H1 (cell line): ENCODE measurements around the gene CD58. TPM values are rescaled to one million over a fixed set of nuclear protein-coding genes. Genes with fewer than 3 reads are reported as not detected.

ENCODE experiments used
- CTCF ChIA-PET: fragments of 300-600 bp; sonication (Branson Sonifier 250); formaldehyde crosslinking; loops from one replicate; lab custom pipeline; 2021; ENCODE audit not compliant: partially characterized antibody; lab: Charles Lee
- POLR2A ChIA-PET: fragments of 300-600 bp; sonication (Branson Sonifier 250); formaldehyde crosslinking; loops from one replicate; lab custom pipeline; 2021; ENCODE audit warnings: inconsistent platforms; ENCODE audit not compliant: partially characterized antibody; lab: Charles Lee
- DNase-seq, 2 experiments: peaks; one replicate each; pipeline versions ENCODE4 v3.0.0 to v3.0.0-alpha.2; 2010 to 2022; ENCODE audit warnings: low spot score in 2 of 2, low read depth in 1 of 2, mixed read lengths in 1 of 2
- FAIRE-seq: peaks from 2 replicates; lab custom pipeline; 2011; peaks lifted over from hg19 to GRCh38; lab: Jason Lieb, UNC
- H2AFZ ChIP-seq: 2 replicates; pipeline ENCODE4 v1.8.1; 2012; ENCODE audit warnings: low read length, inconsistent platforms
- H2AK5ac ChIP-seq: 2 replicates; pipeline ENCODE4 v1.6.1; 2013; ENCODE audit warnings: low read depth, low read length
- H2BK120ac ChIP-seq: replicated peaks from 2 replicates; pipeline ENCODE3; 2013; ENCODE audit warnings: low read depth, low read length, inconsistent platforms
- H2BK12ac ChIP-seq: 2 replicates; pipeline ENCODE4 v1.6.1; 2013; ENCODE audit warnings: low read depth, low read length
- H2BK15ac ChIP-seq: 2 replicates; pipeline ENCODE4 v1.6.1; 2013; ENCODE audit warnings: low read length
- H2BK20ac ChIP-seq: 2 replicates; pipeline ENCODE4 v1.6.1; 2013; ENCODE audit warnings: low read length
- H2BK5ac ChIP-seq: 2 replicates; pipeline ENCODE4 v1.6.1; 2013; ENCODE audit warnings: low read depth, low read length
- H3K14ac ChIP-seq: 2 replicates; pipeline ENCODE4 v1.6.1; 2013; ENCODE audit warnings: inconsistent platforms; ENCODE audit not compliant: insufficient read length
- H3K18ac ChIP-seq: 2 replicates; pipeline ENCODE4 v1.6.1; 2013; ENCODE audit warnings: low read length; ENCODE audit errors: extremely low read depth
- H3K23ac ChIP-seq: 2 replicates; pipeline ENCODE4 v1.6.1; 2013; ENCODE audit warnings: inconsistent platforms; ENCODE audit not compliant: insufficient read length
- H3K23me2 ChIP-seq: 2 replicates; pipeline ENCODE4 v1.6.1; 2013; ENCODE audit warnings: low read depth, low read length
- H3K27ac ChIP-seq: 2 replicates; pipeline ENCODE4 v1.6.1; 2011; ENCODE audit warnings: low read depth, low read length, inconsistent platforms
- H3K27me3 ChIP-seq, 4 experiments: replicated peaks in 1 of 4; 1 replicate in 1 of 4; 2 replicates in 3 of 4; pipeline versions ENCODE4 v1.6.1 to v1.8.1; 2011 to 2013; ENCODE audit warnings: low read length in 3 of 4, mild to moderate bottlenecking in 3 of 4, inconsistent platforms in 2 of 4, mixed read lengths in 2 of 4, moderate library complexity in 1 of 4; ENCODE audit not compliant: control insufficient read depth in 3 of 4, insufficient read depth in 3 of 4; ENCODE audit errors: extremely low read depth in 1 of 4
- H3K36me3 ChIP-seq, 4 experiments: 2 replicates each; pipeline versions ENCODE4 v1.6.1 to v1.8.1; 2011 to 2013; ENCODE audit warnings: mild to moderate bottlenecking in 4 of 4, low read length in 3 of 4, moderate library complexity in 2 of 4, control low read depth in 1 of 4, inconsistent platforms in 1 of 4; ENCODE audit not compliant: insufficient read depth in 4 of 4, control insufficient read depth in 2 of 4
- H3K4ac ChIP-seq: replicated peaks from 2 replicates; pipeline ENCODE3; 2013; ENCODE audit warnings: low read length, low read depth, mixed read lengths, inconsistent platforms; ENCODE audit not compliant: insufficient read length
- H3K4me1 ChIP-seq, 4 experiments: replicated peaks in 1 of 4; 1 replicate in 1 of 4; 2 replicates in 3 of 4; pipeline versions ENCODE4 v1.6.1 to v1.8.1; 2011 to 2013; ENCODE audit warnings: low read length in 3 of 4, inconsistent platforms in 2 of 4, mixed read lengths in 1 of 4; ENCODE audit not compliant: insufficient read depth in 4 of 4, control insufficient read depth in 3 of 4
- H3K4me2 ChIP-seq, 2 experiments: 2 replicates each; pipeline versions ENCODE4 v1.6.1 to v1.8.1; 2011 to 2013; ENCODE audit warnings: low read depth in 2 of 2, low read length in 2 of 2, control low read depth in 1 of 2, inconsistent platforms in 1 of 2, mild to moderate bottlenecking in 1 of 2; ENCODE audit not compliant: insufficient read depth in 1 of 2
- H3K4me3 ChIP-seq, 4 experiments: fragments of 200-600, 300-600 bp in 1 of 4; sonication (generic), shearing (Covaris generic), sonication (Bioruptor Twin) in 1 of 4; 2 replicates each; pipeline versions ENCODE4 v1.5.1 to v1.8.1; 2011 to 2016; ENCODE audit warnings: low read length in 4 of 4, low read depth in 3 of 4, control low read depth in 2 of 4, inconsistent platforms in 2 of 4, mild to moderate bottlenecking in 2 of 4, mixed read lengths in 1 of 4, moderate library complexity in 1 of 4; ENCODE audit not compliant: insufficient read depth in 2 of 4; ENCODE audit errors: extremely low read depth in 1 of 4
- H3K56ac ChIP-seq: replicated peaks from 2 replicates; pipeline ENCODE3; 2013; ENCODE audit warnings: low read depth, mild to moderate bottlenecking, mixed read lengths, low read length, inconsistent platforms; ENCODE audit not compliant: insufficient read length
- H3K79me1 ChIP-seq: 2 replicates; pipeline ENCODE4 v1.6.1; 2013; ENCODE audit warnings: low read depth, low read length, control low read depth
- H3K79me2 ChIP-seq, 2 experiments: 2 replicates each; pipeline versions ENCODE4 v1.6.1 to v1.8.1; 2012 to 2013; ENCODE audit warnings: low read length in 2 of 2, mild to moderate bottlenecking in 2 of 2, inconsistent platforms in 1 of 2; ENCODE audit not compliant: insufficient read depth in 2 of 2, control insufficient read depth in 1 of 2
- H3K9ac ChIP-seq, 4 experiments: replicated peaks in 1 of 4; 1 replicate in 1 of 4; 2 replicates in 3 of 4; pipeline versions ENCODE4 v1.6.1 to v1.8.1; 2011 to 2013; ENCODE audit warnings: low read depth in 3 of 4, low read length in 3 of 4, control low read depth in 2 of 4, mild to moderate bottlenecking in 2 of 4, moderate library complexity in 2 of 4, inconsistent platforms in 1 of 4; ENCODE audit errors: extremely low read depth in 1 of 4
- H3K9me3 ChIP-seq, 2 experiments: 2 replicates each; pipeline versions ENCODE4 v1.6.1 to v1.8.1; 2012 to 2013; ENCODE audit warnings: mild to moderate bottlenecking in 2 of 2, moderate library complexity in 2 of 2, control low read depth in 1 of 2, inconsistent platforms in 1 of 2, low read depth in 1 of 2, low read length in 1 of 2, mixed read lengths in 1 of 2; ENCODE audit not compliant: insufficient read depth in 2 of 2
- H4K20me1 ChIP-seq, 2 experiments: replicated peaks in 1 of 2; 2 replicates each; pipeline versions ENCODE3 to v1.8.1; 2011 to 2013; ENCODE audit warnings: inconsistent platforms in 2 of 2, low read length in 2 of 2, mild to moderate bottlenecking in 1 of 2; ENCODE audit not compliant: insufficient read depth in 2 of 2, control insufficient read depth in 1 of 2
- H4K5ac ChIP-seq: 2 replicates; pipeline ENCODE4 v1.6.1; 2013; ENCODE audit warnings: low read length, low read depth, mixed read lengths, inconsistent platforms; ENCODE audit not compliant: insufficient read length
- H4K8ac ChIP-seq: 2 replicates; pipeline ENCODE4 v1.8.0; 2013; ENCODE audit warnings: mild to moderate bottlenecking, moderate library complexity, low read length, inconsistent platforms; ENCODE audit not compliant: insufficient read depth; ENCODE audit errors: extremely low read depth
- H4K91ac ChIP-seq: replicated peaks from 2 replicates; pipeline ENCODE3; 2013; ENCODE audit warnings: low read length, mixed read lengths, inconsistent platforms; ENCODE audit not compliant: insufficient read length
- BRCA1 ChIP-seq: IDR thresholded peaks from 2 replicates; pipeline ENCODE4 v1.6.1; 2012; ENCODE audit warnings: low read depth, low read length, improper control_type of control experiment
- CREB1 ChIP-seq: IDR thresholded peaks from 2 replicates; pipeline ENCODE4 v1.6.1; 2012; ENCODE audit warnings: inconsistent platforms
- PHF8 ChIP-seq: fragments of 200-600 bp; sonication (generic); conservative IDR thresholded peaks from 2 replicates; pipeline ENCODE4 v1.7.1; 2012; ENCODE audit warnings: low read depth, mild to moderate bottlenecking, inconsistent platforms, low read length, moderate library complexity
- RFX5 ChIP-seq: IDR thresholded peaks from 2 replicates; pipeline ENCODE4 v1.6.1; 2011; ENCODE audit warnings: low read depth, low read length, improper control_type of control experiment, borderline replicate concordance
- WGBS, 2 experiments: shearing (Covaris generic) in 1 of 2; methylation state at CpG; one replicate each; pipeline versions ENCODE4 v1.1.6 to v1.1.7; 2013 to 2015; ENCODE audit warnings: low lambda C conversion rate in 2 of 2, mixed read lengths in 2 of 2, inconsistent platforms in 1 of 2, low coverage in 1 of 2, missing lambda C conversion rate in 1 of 2; ENCODE audit not compliant: insufficient replicate concordance in 2 of 2, insufficient coverage in 1 of 2, insufficient read length in 1 of 2; ENCODE audit errors: extremely low coverage in 1 of 2, missing lambda C conversion rate in 1 of 2; 5-methylcytosine and 5-hydroxymethylcytosine counted together
- polyA plus RNA-seq, 7 experiments: library from polyadenylated mRNA; depleted of rRNA in 3 of 7; stranded (reverse) in 5 of 7; unstranded in 2 of 7; fragments of >200 nt in 5 of 7; fragments of 200-250 nt in 2 of 7; gene quantifications; 1 replicate in 5 of 7; 2 replicates in 1 of 7; 4 replicates in 1 of 7; pipeline versions ENCODE4 v1.2.1 to v1.2.3, GENCODE V29; 2011 to 2013; ENCODE audit warnings: missing spikeins in 2 of 7, mixed read lengths in 2 of 7
- total RNA-seq: library from RNA; stranded (reverse); fragmentation: NEBNext Ultra II Directional; extraction: Animal tissue kit (Norgen Biotek cat#: 25700); gene quantifications from 2 replicates; pipeline ENCODE4 v1.2.1, GENCODE V29; 2021

Gene CD58
- total and polyA plus RNA-seq, 2 of the 8 experiments (the other 6 are each of a cell fraction or from before 2014, with no cell fraction given), result 5.3 to 5.5 TPM

- POLR2A ChIA-PET, result no interaction called here
- no peak for TF ChIP-seq CREB1
- TF ChIP-seq BRCA1, result no peak
- TF ChIP-seq PHF8, result no peak
- TF ChIP-seq RFX5, result no peak
Observed at GRCh38 chr1:116496380-116496779, 74.4 kb downstream of the CD58 start.

More at GRCh38 chr1:116496380-116496779, 74.4 kb downstream of the CD58 start:
- CTCF ChIA-PET, result interaction anchor here (1.5 to 7.2 kb wide), 2 partner anchors 10 to 357 kb away, joined by 10 to 116 read pairs; no protein-coding TSS in a partner anchor
- H4K8ac ChIP-seq, result no peak overlapping the region
- H3K4me3 ChIP-seq, result no peak overlapping the region
- no peak overlapping the region for H2AFZ ChIP-seq
- WGBS, 2 experiments, result 78% methylated on average over 2 of the region's 3 CpGs; no CpG with 5 or more reads in 1 of the 2 experiments
- H3K36me3 ChIP-seq, result no peaks in the 10 kb centered on the region
- H3K4ac ChIP-seq, result no peak overlapping the region
- no peaks in the 10 kb centered on the region for H3K79me2 ChIP-seq
- H2BK120ac ChIP-seq, result no peak overlapping the region
- H2BK15ac ChIP-seq, result no peak overlapping the region
- no peaks in the 10 kb centered on the region for H3K79me1 ChIP-seq
- H2BK20ac ChIP-seq, result no peak overlapping the region
- no peak overlapping the region for H3K14ac ChIP-seq
- no peak overlapping the region for H3K9ac ChIP-seq
- FAIRE-seq (no peak), DNase-seq (no peak)
- no peaks in the 10 kb centered on the region for H3K27me3 ChIP-seq
- H2AK5ac ChIP-seq, result no peak overlapping the region
- H3K23ac ChIP-seq, result no peak overlapping the region
- H2BK12ac ChIP-seq, result no peak overlapping the region
- H4K91ac ChIP-seq, result no peak overlapping the region
- no peak overlapping the region for H4K5ac ChIP-seq
- H3K56ac ChIP-seq, result no peak overlapping the region
- H3K23me2 ChIP-seq, result no peaks in the 10 kb centered on the region
- no peak overlapping the region for H3K4me2 ChIP-seq
- H4K20me1 ChIP-seq, result no peaks in the 10 kb centered on the region
- H3K9me3 ChIP-seq, result no peaks in the 10 kb centered on the region
- no peak overlapping the region for H3K18ac ChIP-seq
- no peak overlapping the region for H3K27ac ChIP-seq
- no peaks in the 10 kb centered on the region; a peak in 1 of 7 replicates for H3K4me1 ChIP-seq
- no peak overlapping the region for H2BK5ac ChIP-seq
